GM21526 (cell line): ENCODE measurements around the gene SEZ6L2.
A peak's percentile ranks its signal among the peaks of the same experiment; 100 is the strongest.
"Not testable (repeated sequence)": the region's sequence is repeated elsewhere in the genome, so short reads cannot be mapped to it uniquely, and the experiment has no call there.

Experiments used
- ATAC-seq: cut with Tn5 transposase; IDR thresholded peaks from one replicate; pipeline ENCODE4 v1.9.1; 2021; ENCODE audit warnings: moderate library complexity; ENCODE audit not compliant: unreplicated experiment, low FRiP score

Gene SEZ6L2

DNA sequence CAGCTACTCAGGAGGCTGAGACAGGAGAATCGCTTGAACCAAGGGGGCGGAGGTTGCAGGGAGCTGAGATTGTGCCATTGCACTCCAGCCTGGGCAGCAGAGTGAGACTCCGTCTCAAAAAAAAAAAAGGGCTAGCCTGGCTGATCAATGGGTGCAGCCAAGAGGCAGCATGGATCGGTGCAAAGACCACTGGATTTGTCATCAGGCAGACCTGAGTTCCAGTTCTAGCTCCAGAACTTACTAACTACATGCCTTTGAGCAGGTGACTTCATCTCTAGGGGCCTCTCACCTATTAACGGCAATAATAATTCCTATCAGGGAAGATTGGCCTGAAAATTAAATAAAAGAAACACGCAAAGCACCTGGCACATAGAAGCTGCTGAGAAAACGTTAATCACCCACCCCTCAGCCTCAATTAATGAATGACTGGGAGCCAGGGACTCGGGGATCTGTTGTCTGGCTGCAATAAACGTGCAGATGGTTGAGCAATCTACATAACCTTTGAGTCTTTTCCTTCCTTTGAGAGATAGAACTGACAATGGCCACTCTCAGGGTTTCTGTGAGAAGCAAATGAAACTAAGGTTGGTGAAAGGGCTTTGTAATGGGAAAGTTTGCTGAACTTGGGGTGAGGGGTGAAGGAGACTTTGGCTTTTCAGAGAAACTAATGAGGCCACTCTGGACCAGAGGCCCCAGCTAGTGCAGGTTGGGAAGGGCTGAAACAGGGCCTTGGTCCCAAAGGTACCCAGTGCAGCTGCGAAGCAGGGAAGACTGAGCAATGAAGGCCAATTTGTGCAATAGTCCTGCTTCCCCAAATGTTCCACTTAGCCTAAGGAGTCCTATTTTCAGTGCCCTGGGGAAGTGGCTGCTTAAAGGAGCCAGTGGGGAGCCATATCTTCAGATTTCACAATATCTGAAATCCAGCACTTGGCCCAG is 7.6 kb downstream of the SEZ6L2 start:
- ATAC-seq, result no peak

GRCh38 chr16:29889372-29889771 is 10.0 kb downstream of the SEZ6L2 start:
- not testable (repeated sequence) for ATAC-seq

DNA sequence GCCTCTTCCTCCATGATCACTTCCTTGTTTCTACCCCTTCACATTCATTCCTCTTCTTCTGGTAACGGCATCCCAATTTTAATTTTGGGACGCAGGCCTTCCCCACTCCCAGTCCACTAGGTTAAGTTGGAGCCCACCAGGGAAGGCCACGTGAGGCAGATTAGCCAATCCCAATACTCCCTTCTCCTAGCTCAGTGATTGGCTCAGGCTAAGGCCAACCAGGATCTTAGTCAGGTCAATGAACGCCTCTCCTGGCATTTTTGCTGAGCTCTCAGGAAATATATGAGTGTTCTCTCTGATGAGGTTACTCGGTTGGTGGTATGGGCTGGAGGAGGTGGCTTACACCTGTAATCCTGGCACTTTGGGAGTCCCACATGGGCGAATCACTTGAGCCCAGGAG is 15.4 kb downstream of the SEZ6L2 start:
- no peak for ATAC-seq

DNA sequence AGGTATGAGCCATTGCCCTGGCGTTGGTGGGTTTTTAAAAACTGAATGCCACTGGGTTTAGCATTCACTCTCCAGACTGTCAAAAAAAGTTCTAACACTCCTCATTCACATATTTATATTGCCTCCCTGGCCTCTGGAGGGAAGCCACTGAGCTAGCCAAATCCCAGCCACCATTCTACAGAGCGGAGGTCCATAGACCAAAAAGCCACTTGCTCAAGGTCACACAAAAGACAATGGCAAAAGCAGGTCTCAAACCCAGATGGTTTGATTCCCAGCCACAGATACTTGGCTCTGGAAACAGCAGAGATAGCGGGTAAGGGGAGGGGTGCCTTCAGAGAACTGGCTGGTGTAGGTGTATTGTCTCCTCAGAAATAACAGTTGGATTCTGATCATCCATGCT is 18.3 kb downstream of the SEZ6L2 start:
- ATAC-seq, result no peak

DNA sequence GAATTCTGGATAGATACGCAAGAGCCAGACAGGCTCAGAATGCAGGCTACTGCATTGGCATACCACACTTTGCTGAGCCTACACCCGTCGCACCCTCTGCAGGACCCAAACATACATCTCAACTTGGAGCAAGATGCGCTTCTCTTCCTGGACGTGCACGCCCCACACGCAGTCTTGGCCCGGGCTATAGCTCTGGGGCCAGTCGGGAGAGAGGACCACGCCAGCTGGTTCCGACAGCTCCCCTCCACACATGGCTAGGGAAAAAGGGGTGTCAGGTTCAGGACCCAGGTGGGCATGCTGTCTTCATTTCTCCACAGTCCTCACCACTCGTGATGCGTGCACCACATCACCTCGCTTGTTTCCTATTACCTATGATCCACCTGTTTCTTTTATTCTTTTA is 21.2 kb downstream of the SEZ6L2 start:
- no peak for ATAC-seq

DNA sequence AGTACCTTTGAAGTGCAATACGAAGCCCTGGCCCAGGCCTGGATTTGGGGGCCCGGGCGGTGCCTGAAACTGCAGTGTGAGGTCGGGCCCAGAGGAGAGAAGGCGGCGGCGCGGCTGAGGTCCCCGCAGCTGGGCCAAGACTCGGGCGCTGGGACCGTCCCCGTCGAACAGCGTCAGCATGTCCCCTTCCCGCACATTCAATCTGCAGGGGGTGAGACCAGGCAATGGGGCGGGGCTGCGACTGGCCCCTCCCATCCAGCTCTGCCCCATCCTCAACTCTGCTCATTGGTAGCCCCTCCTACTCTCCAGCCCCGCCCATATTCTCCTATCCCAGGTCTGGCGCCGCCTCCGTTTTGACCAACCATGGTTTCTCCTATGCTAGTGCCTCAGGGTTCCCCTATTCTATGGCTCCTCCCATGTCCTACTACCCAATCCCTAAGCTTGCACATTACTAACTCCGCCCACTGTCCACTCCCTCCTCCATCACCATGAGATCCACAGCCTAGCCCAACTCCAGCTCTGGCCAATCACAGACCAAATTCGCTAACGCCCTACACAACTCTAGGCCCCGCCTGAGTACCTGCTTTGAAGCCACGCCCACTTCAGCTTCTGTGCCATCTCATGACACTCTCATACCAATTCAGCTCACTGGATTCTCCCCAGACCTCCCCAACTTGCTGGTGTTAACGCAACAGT is 21.9 kb downstream of the SEZ6L2 start:
- no peak for ATAC-seq

DNA sequence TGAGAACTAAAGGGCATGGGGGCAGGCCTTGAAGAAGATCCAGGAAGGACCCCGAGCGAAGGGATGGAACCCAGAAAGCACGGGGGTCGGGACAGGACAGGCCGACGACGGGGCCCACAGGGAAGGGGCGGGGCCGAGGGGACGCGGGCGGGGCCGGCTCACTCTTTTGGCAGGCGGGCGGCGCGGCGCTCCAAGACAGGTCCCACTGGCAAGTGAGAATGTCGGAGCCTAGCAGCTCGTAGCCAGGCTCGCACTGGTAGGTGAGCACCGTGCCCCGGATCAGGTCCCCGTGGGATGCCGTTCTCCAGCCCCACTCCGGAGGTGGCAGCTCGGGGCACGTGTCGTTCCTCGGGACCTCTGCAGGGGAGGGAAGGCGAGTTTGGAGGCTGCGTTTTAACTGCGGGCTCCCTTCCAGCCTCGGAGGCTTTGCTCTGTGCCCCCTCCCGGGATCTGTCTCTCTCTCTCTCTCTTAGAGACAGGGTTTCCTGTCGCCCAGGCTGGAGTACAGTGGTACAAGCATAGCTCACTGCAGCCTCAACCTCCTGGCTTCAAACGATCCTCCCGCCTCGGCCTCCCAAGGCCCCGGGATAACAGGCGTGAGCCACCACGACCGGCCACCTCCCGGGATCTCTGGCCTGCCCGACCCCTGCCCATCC is 22.6 kb downstream of the SEZ6L2 start:
- ATAC-seq, result no peak

- no peak for ATAC-seq
These were observed 23.1 kb downstream of the SEZ6L2 start for GRCh38 chr16:29876217-29876593.

DNA sequence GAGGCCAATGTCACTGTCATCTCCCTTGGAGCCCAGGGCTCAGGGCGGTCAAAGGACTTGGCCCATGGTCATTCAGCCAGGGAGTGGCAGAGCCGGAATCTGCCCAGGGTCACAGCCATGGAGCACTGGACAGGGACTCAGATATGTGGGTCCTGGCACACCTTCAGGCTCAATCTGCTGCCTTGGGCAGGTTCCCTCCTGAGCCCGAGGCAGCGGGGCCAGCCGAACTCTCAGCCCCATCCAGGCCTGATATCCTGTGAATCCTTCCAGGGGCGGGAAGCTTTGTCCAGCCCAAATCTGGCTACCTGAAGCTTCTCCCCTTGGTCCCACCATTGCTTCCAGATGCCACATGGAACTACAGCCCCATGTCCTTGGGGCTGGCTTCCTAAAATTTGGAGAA is 24.1 kb downstream of the SEZ6L2 start:
- ATAC-seq, result no peak

GRCh38 chr16:29873319-29873718 is 26.0 kb downstream of the SEZ6L2 start:
- ATAC-seq, result no peak

- ATAC-seq, result no peak
These were observed 27.4 kb downstream of the SEZ6L2 start for GRCh38 chr16:29871822-29872546.

DNA sequence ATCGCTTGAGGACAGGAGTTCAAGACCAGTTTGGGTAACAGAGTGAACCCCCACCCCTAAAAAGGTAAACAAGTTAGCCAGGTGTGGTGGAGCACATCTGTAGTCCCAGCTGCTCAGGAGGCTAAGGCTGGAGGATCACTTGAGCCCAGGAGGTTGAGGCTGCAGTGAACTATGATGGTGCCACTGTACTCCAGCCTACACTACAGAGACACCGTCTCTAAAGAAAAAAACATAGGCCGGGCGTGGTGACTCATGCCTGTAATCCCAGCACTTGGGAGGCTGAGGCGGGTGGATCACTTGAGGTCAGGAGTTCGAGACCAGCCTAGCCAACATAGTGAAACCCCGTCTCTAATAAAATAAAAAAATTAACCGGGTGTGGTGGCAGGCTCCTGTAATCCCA is 30.3 kb downstream of the SEZ6L2 start:
- not testable (repeated sequence) for ATAC-seq

GRCh38 chr16:29868396-29869009 is 30.8 kb downstream of the SEZ6L2 start:
- no peak for ATAC-seq

DNA sequence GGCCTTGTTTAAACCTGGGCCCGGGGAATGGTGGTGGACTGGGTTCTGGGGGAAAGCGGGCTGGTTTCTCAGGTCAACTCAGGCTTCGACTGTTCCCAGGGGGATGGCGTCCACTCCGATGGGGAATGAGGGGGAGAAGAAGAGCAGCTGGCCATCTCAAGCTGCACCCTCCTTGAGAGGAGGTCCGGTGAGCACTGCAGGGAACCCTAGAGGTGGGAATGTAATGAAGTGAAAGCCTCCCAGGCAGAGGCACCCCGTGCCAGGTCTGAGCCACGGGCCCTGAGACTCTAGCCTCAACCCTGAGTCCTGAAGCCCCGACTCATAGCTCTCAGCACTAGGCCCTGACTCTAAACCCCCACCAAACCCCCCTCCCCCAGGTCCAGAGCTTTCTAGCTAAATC is 35.1 kb downstream of the SEZ6L2 start:
- no peak for ATAC-seq

DNA sequence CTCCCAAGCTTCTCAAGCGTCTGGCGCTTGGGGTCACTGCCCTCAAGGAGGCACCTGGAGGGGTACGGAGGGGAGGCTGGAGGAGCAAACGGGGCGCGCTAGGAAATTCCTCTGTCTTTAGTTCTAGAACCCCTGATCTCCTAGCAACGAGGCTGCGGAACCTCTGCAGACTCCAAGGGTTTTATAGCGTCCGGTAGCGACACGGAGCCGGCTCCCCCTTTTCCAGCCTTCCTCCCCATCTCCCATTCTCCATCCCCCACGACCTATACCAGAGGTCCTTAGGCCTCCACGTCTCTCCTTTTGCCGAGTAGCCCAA is 35.7 kb downstream of the SEZ6L2 start:
- no peak for ATAC-seq

GRCh38 chr16:29862884-29863668 is 36.3 kb downstream of the SEZ6L2 start, which contains the start of gene CDIPT:
Gene CDIPT (minus strand): TSS chr16:29863226. CDS start chr16:29862857, 369 bp downstream.
- ATAC-seq, result peak; percentile 90

DNA sequence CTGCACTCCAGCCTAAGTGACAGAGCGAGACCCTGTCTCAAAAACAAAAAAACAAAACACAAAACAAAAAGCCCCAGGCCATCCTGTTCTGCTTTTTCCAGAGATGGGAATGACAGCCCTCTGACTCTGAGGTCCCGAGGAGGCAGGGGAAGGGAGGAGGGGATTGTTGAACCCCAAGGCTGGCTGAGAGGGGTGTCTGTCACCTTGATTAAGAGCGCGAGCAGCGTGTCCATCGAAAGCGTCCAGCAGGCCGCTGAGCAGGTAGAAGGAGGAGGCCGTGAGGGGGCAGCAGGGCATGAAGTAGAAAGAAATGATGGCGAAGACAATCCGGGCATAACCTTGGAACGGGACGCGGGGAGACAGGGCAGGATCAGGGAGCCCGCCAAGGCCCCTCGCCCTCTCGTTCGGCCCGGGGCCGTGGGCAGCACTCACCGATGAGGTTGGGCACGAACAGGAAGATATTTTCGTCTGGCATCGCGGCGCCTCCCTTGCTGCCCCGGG is 36.9 kb downstream of the SEZ6L2 start:
- no peak for ATAC-seq

- no peak for ATAC-seq
These were observed 39.1 kb downstream of the SEZ6L2 start for GRCh38 chr16:29860218-29860617.

GRCh38 chr16:29858974-29859373 is 40.4 kb downstream of the SEZ6L2 start:
- no peak for ATAC-seq
